ENCODE data around the gene TMEM119.
"Not testable (repeated sequence)": the region's sequence is repeated elsewhere in the genome, so short reads cannot be mapped to it uniquely, and the experiment has no call there.

TMEM119 gene

GRCh38 chr12:108598553-108599250, 818 bp upstream of the TMEM119 start:
- no peak for DNase-seq

GRCh38 chr12:108596854-108597558, 878 bp downstream of the TMEM119 start:
- no peak for DNase-seq

GRCh38 chr12:108595711-108596647, 1.9 kb downstream of the TMEM119 start:
- DNase-seq, result no peak

GRCh38 chr12:108594960-108595710, 2.7 kb downstream of the TMEM119 start:
- DNase-seq, result no peak

GRCh38 chr12:108594323-108594903, 3.5 kb downstream of the TMEM119 start:
- no peak for DNase-seq

GRCh38 chr12:108592033-108592909, 5.6 kb downstream of the TMEM119 start:
- no peak for DNase-seq

GRCh38 chr12:108591267-108591980, 6.5 kb downstream of the TMEM119 start:
- DNase-seq, result no peak

GRCh38 chr12:108590463-108590862, 7.4 kb downstream of the TMEM119 start:
- DNase-seq, result not testable (repeated sequence)

- DNase-seq, result no peak
Measured at GRCh38 chr12:108589840-108590229, 8.0 kb downstream of the TMEM119 start.

- no peak for DNase-seq
Measured at GRCh38 chr12:108589028-108589839, 8.7 kb downstream of the TMEM119 start.

- no peak for DNase-seq
Measured at GRCh38 chr12:108587826-108588225, 10.1 kb downstream of the TMEM119 start.

- DNase-seq, result no peak
Measured at GRCh38 chr12:108586306-108586705, 11.6 kb downstream of the TMEM119 start.

- no peak for DNase-seq
Measured at GRCh38 chr12:108585864-108586263, 12.0 kb downstream of the TMEM119 start.

GRCh38 chr12:108584456-108585065, 13.3 kb downstream of the TMEM119 start:
- no peak for DNase-seq

- DNase-seq, result no peak
Measured at GRCh38 chr12:108583991-108584390, 13.9 kb downstream of the TMEM119 start.

GRCh38 chr12:108582978-108583770, 14.7 kb downstream of the TMEM119 start:
- DNase-seq, result no peak

- DNase-seq, result no peak
Measured at GRCh38 chr12:108582509-108582908, 15.4 kb downstream of the TMEM119 start.

Measured in activated CD4-positive, alpha-beta T cell treated with anti-CD3 and anti-CD28 coated beads for 48 hours (primary cell).